ENCODE results near the gene NAPSA.
"Not testable (repeated sequence)": the region's sequence is repeated elsewhere in the genome, so short reads cannot be mapped to it uniquely, and the experiment has no call there.

The NAPSA gene

GRCh38 chr19:50365434-50366306, at the start of gene NAPSA:
TSS of gene NAPSA (minus strand) at chr19:50365639. CDS start at chr19:50365621, 18 bp downstream.
- DNase-seq: no peak

GRCh38 chr19:50413531-50413930, 48.1 kb upstream of the NAPSA start:
- no peak for DNase-seq

GRCh38 chr19:50413096-50413495, 47.7 kb upstream of the NAPSA start:
- no peak for DNase-seq

GRCh38 chr19:50412419-50412818, 47.0 kb upstream of the NAPSA start:
- DNase-seq: no peak

GRCh38 chr19:50410109-50410508, 44.7 kb upstream of the NAPSA start:
- DNase-seq: no peak

- DNase-seq: no peak
These were observed 43.9 kb upstream of the NAPSA start for GRCh38 chr19:50409347-50409746.

GRCh38 chr19:50406829-50407228, 41.4 kb upstream of the NAPSA start:
- no peak for DNase-seq

- no peak for DNase-seq
These were observed 40.8 kb upstream of the NAPSA start for GRCh38 chr19:50406156-50406820.

- DNase-seq: no peak
These were observed 37.3 kb upstream of the NAPSA start for GRCh38 chr19:50402544-50403301.

GRCh38 chr19:50401605-50402450, 36.4 kb upstream of the NAPSA start:
- DNase-seq: no peak

GRCh38 chr19:50399368-50399745, 33.9 kb upstream of the NAPSA start:
- DNase-seq: no peak

- DNase-seq: no peak
These were observed 33.4 kb upstream of the NAPSA start for GRCh38 chr19:50398675-50399367.

- no peak for DNase-seq
These were observed 28.6 kb upstream of the NAPSA start for GRCh38 chr19:50394017-50394416.

GRCh38 chr19:50393589-50393988, 28.1 kb upstream of the NAPSA start:
- DNase-seq: no peak

- no peak for DNase-seq
These were observed 27.3 kb upstream of the NAPSA start for GRCh38 chr19:50392759-50393158.

- DNase-seq: not testable (repeated sequence)
These were observed 25.5 kb upstream of the NAPSA start for GRCh38 chr19:50390952-50391351.

- DNase-seq: not testable (repeated sequence)
These were observed 24.9 kb upstream of the NAPSA start for GRCh38 chr19:50390295-50390694.

- DNase-seq: no peak
These were observed 22.4 kb upstream of the NAPSA start for GRCh38 chr19:50387868-50388245.

GRCh38 chr19:50387176-50387867, 21.9 kb upstream of the NAPSA start:
- DNase-seq: no peak

GRCh38 chr19:50384685-50385535, 19.5 kb upstream of the NAPSA start:
- DNase-seq: no peak
